GM21381 (cell line): ENCODE data around the gene AKNA.

Experiments used
- ATAC-seq: cut with Tn5 transposase; IDR thresholded peaks from one replicate; pipeline ENCODE4 v1.9.1; 2021; ENCODE audit warnings: mild to moderate bottlenecking, moderate library complexity; ENCODE audit not compliant: unreplicated experiment

Gene AKNA

GRCh38 chr9:114363424-114363823, 24.4 kb downstream of the AKNA start:
- ATAC-seq: no peak

- ATAC-seq: no peak
Measured at GRCh38 chr9:114362394-114362793, 25.4 kb downstream of the AKNA start.

GRCh38 chr9:114361542-114361941, 26.2 kb downstream of the AKNA start:
- no peak for ATAC-seq

- ATAC-seq: no peak
Measured at GRCh38 chr9:114359801-114360200, 28.0 kb downstream of the AKNA start.

GRCh38 chr9:114357911-114358328, 29.9 kb downstream of the AKNA start:
- ATAC-seq: no peak

- no peak for ATAC-seq
Measured at GRCh38 chr9:114357360-114357759, 30.4 kb downstream of the AKNA start.

GRCh38 chr9:114356792-114357191, 31.0 kb downstream of the AKNA start:
- no peak for ATAC-seq

- no peak for ATAC-seq
Measured at GRCh38 chr9:114355821-114356220, 32.0 kb downstream of the AKNA start.

- ATAC-seq: no peak
Measured at GRCh38 chr9:114351932-114352331, 35.9 kb downstream of the AKNA start.

- ATAC-seq: no peak
Measured at GRCh38 chr9:114350636-114351401, 37.0 kb downstream of the AKNA start.

- ATAC-seq: no peak
Measured at GRCh38 chr9:114349713-114350480, 37.9 kb downstream of the AKNA start.

- ATAC-seq: peak; percentile 84
Measured at GRCh38 chr9:114348906-114349482, 38.8 kb downstream of the AKNA start.

- no peak for ATAC-seq
Measured at GRCh38 chr9:114348261-114348905, 39.4 kb downstream of the AKNA start.

GRCh38 chr9:114347675-114348074, 40.1 kb downstream of the AKNA start:
- no peak for ATAC-seq

GRCh38 chr9:114346146-114346545, 41.6 kb downstream of the AKNA start:
- ATAC-seq: no peak

- ATAC-seq: no peak
Measured at GRCh38 chr9:114345493-114346065, 42.2 kb downstream of the AKNA start.

- no peak for ATAC-seq
Measured at GRCh38 chr9:114344692-114345091, 43.1 kb downstream of the AKNA start.

GRCh38 chr9:114344188-114344566, 43.6 kb downstream of the AKNA start:
- no peak for ATAC-seq

GRCh38 chr9:114343471-114344187, 44.2 kb downstream of the AKNA start:
- ATAC-seq: no peak

GRCh38 chr9:114342755-114343440, 44.9 kb downstream of the AKNA start:
- ATAC-seq: no peak
